ENCODE data around the gene MGAT3. TPM values are rescaled to one million over a fixed set of nuclear protein-coding genes. Genes with fewer than 3 reads are reported as not detected.
A peak's percentile ranks its signal among the peaks of the same experiment; 100 is the strongest.

The MGAT3 gene
- total and polyA plus RNA-seq, 2 experiments from 2014 or later, result 7.0 to 20.0 TPM

GRCh38 chr22:39435616-39436015, 21.2 kb upstream of the MGAT3 start:
- no peaks in the 10 kb centered on the region for H4K20me1 ChIP-seq (ENCODE audit: insufficient read depth, poor library complexity, severe bottlenecking)
- H3K79me2 ChIP-seq, result no peaks in the 10 kb centered on the region
- H3K4me1 ChIP-seq (ENCODE audit: insufficient read depth), result peaks cover 8% of the 10 kb centered on the region
- no peaks in the 10 kb centered on the region for H3K27me3 ChIP-seq
- TF ChIP-seq EZH2phosphoT487 (IDR thresholded peaks at IDR 0.05; ENCODE audit: low read depth, severe bottlenecking, unreplicated experiment) (no peak), EZH2 (IDR thresholded peaks at IDR 0.05; ENCODE audit: borderline replicate concordance) (no peak), CTCF (IDR thresholded peaks at IDR 0.05; ENCODE audit: poor library complexity) (no peak)
- H3K9me3 ChIP-seq (ENCODE audit: low read depth), result no peaks in the 10 kb centered on the region
- H3K36me3 ChIP-seq (replicated peaks; ENCODE audit: insufficient read depth, low read depth), result no peaks in the 10 kb centered on the region
- WGBS (ENCODE audit: low lambda C conversion rate, missing lambda C conversion rate), result 83% methylated on average over 8 of the region's 8 CpGs
- H3K27ac ChIP-seq, result no peak overlapping the region
- DNase-seq (ENCODE audit: low spot score), result no peak
- no peaks in the 10 kb centered on the region for H3K9me2 ChIP-seq (replicated peaks; ENCODE audit: insufficient read depth)
- H3K4me3 ChIP-seq, result no peak overlapping the region
- no peak overlapping the region for H2AFZ ChIP-seq
- H3K4me2 ChIP-seq, result no peak overlapping the region

GRCh38 chr22:39437791-39438704, 18.8 kb upstream of the MGAT3 start:
- DNase-seq (ENCODE audit: low spot score), result no peak
- WGBS (ENCODE audit: low lambda C conversion rate, missing lambda C conversion rate), result 76% methylated on average over 12 of the region's 16 CpGs
- no peaks in the 10 kb centered on the region for H3K36me3 ChIP-seq (replicated peaks; ENCODE audit: insufficient read depth, low read depth)
- H3K9me3 ChIP-seq (ENCODE audit: low read depth), result no peaks in the 10 kb centered on the region
- no peaks in the 10 kb centered on the region for H4K20me1 ChIP-seq (ENCODE audit: insufficient read depth, poor library complexity, severe bottlenecking)
- H3K4me2 ChIP-seq, result peak overlapping the region; percentile 71
- H2AFZ ChIP-seq, result peak overlapping the region; percentile 50
- no peak overlapping the region for H3K4me3 ChIP-seq
- peak overlapping the region; percentile 31 for H3K27ac ChIP-seq
- no peaks in the 10 kb centered on the region for H3K27me3 ChIP-seq
- no peaks in the 10 kb centered on the region for H3K79me2 ChIP-seq
- peaks cover 8% of the 10 kb centered on the region for H3K4me1 ChIP-seq (ENCODE audit: insufficient read depth)
- TF ChIP-seq CTCF (IDR thresholded peaks at IDR 0.05; ENCODE audit: poor library complexity), result no peak
- no peak for TF ChIP-seq EZH2phosphoT487 (IDR thresholded peaks at IDR 0.05; ENCODE audit: low read depth, severe bottlenecking, unreplicated experiment)
- no peak for TF ChIP-seq EZH2 (IDR thresholded peaks at IDR 0.05; ENCODE audit: borderline replicate concordance)
- H3K9me2 ChIP-seq (replicated peaks; ENCODE audit: insufficient read depth), result no peaks in the 10 kb centered on the region

- DNase-seq (ENCODE audit: low spot score), result peak; percentile 56
- no peak overlapping the region for H3K4me2 ChIP-seq
- H3K9me3 ChIP-seq (ENCODE audit: low read depth), result no peaks in the 10 kb centered on the region
- no peaks in the 10 kb centered on the region for H3K9me2 ChIP-seq (replicated peaks; ENCODE audit: insufficient read depth)
- no peaks in the 10 kb centered on the region for H3K36me3 ChIP-seq (replicated peaks; ENCODE audit: insufficient read depth, low read depth)
- H3K79me2 ChIP-seq, result no peaks in the 10 kb centered on the region
- no peaks in the 10 kb centered on the region for H3K27me3 ChIP-seq
- H2AFZ ChIP-seq, result no peak overlapping the region
- no peak overlapping the region for H3K4me3 ChIP-seq
- TF ChIP-seq CTCF (IDR thresholded peaks at IDR 0.05; ENCODE audit: poor library complexity), result no peak
- no peak for TF ChIP-seq EZH2phosphoT487 (IDR thresholded peaks at IDR 0.05; ENCODE audit: low read depth, severe bottlenecking, unreplicated experiment)
- H3K27ac ChIP-seq, result peak overlapping the region; percentile 24
- WGBS (ENCODE audit: low lambda C conversion rate, missing lambda C conversion rate), result 74% methylated on average over 8 of the region's 8 CpGs
- peaks cover 8% of the 10 kb centered on the region for H3K4me1 ChIP-seq (ENCODE audit: insufficient read depth)
- no peaks in the 10 kb centered on the region for H4K20me1 ChIP-seq (ENCODE audit: insufficient read depth, poor library complexity, severe bottlenecking)
These were observed 17.6 kb upstream of the MGAT3 start for GRCh38 chr22:39439170-39439569.
